ENCODE results near the gene CD82. TPM values are rescaled to one million over a fixed set of nuclear protein-coding genes. Genes with fewer than 3 reads are reported as not detected.
A peak's percentile ranks its signal among the peaks of the same experiment; 100 is the strongest.
"Not testable (repeated sequence)": the region's sequence is repeated elsewhere in the genome, so short reads cannot be mapped to it uniquely, and the experiment has no call there.

The CD82 gene
- total RNA-seq, 4 donors from 2014 or later = 77.6 to 155 (median 118) TPM

- 46% methylated on average over 7 of the region's 7 CpGs for WGBS
- H3K27ac ChIP-seq = no peak overlapping the region
- H3K36me3 ChIP-seq = no peaks in the 10 kb centered on the region
- no peak overlapping the region for H3K4me3 ChIP-seq
- DNase-seq (ENCODE audit: low spot score in 2 of 2) = peak in 1 of 2 donors; percentile 41
- H3K27me3 ChIP-seq = no peaks in the 10 kb centered on the region
- no peak for TF ChIP-seq CTCF (IDR thresholded peaks at IDR 0.05)
- no peak for TF ChIP-seq POLR2A (IDR thresholded peaks at IDR 0.05)
- TF ChIP-seq EP300 (IDR thresholded peaks at IDR 0.05) = no peak
- no peak for TF ChIP-seq POLR2AphosphoS5 (IDR thresholded peaks at IDR 0.05)
- peaks cover 9% of the 10 kb centered on the region for H3K4me1 ChIP-seq
- H3K9me3 ChIP-seq = peaks cover 11% of the 10 kb centered on the region
Observed at GRCh38 chr11:44638032-44638431, 72.6 kb downstream of the CD82 start.

GRCh38 chr11:44643217-44643616 lies 77.8 kb downstream of the CD82 start:
- H3K4me3 ChIP-seq = no peak overlapping the region
- WGBS = 73% methylated on average over 1 of the region's 1 CpG
- no peaks in the 10 kb centered on the region for H3K36me3 ChIP-seq
- TF ChIP-seq POLR2AphosphoS5 (IDR thresholded peaks at IDR 0.05) (no peak), POLR2A (IDR thresholded peaks at IDR 0.05) (no peak), CTCF (IDR thresholded peaks at IDR 0.05) (no peak), EP300 (IDR thresholded peaks at IDR 0.05) (no peak)
- DNase-seq (ENCODE audit: low spot score in 2 of 2) = no peak
- no peak overlapping the region for H3K27ac ChIP-seq
- peaks cover 16% of the 10 kb centered on the region for H3K9me3 ChIP-seq
- no peaks in the 10 kb centered on the region for H3K27me3 ChIP-seq
- H3K4me1 ChIP-seq = no peaks in the 10 kb centered on the region

- 69% methylated on average over 3 of the region's 3 CpGs for WGBS
- Histone ChIP-seq H3K9me3 (peaks cover 16% of the 10 kb centered on the region), H3K4me3 (no peak overlapping the region), H3K27me3 (no peaks in the 10 kb centered on the region), H3K27ac (no peak overlapping the region), H3K36me3 (no peaks in the 10 kb centered on the region), H3K4me1 (no peaks in the 10 kb centered on the region)
- TF ChIP-seq CTCF (IDR thresholded peaks at IDR 0.05) (no peak), EP300 (IDR thresholded peaks at IDR 0.05) (no peak), POLR2A (IDR thresholded peaks at IDR 0.05) (no peak)
- no peak for DNase-seq (ENCODE audit: low spot score in 2 of 2)
Observed at GRCh38 chr11:44645827-44646226, 80.4 kb downstream of the CD82 start.

- not testable (repeated sequence) for DNase-seq (ENCODE audit: low spot score in 2 of 2)
- WGBS = 68% methylated on average over 6 of the region's 6 CpGs
Observed at GRCh38 chr11:44647255-44647955, 81.9 kb downstream of the CD82 start.

GRCh38 chr11:44648109-44648508 lies 82.6 kb downstream of the CD82 start:
- no peak overlapping the region for H3K27ac ChIP-seq
- no peaks in the 10 kb centered on the region for H3K36me3 ChIP-seq
- no peaks in the 10 kb centered on the region for H3K4me1 ChIP-seq
- H3K27me3 ChIP-seq = peaks cover 16% of the 10 kb centered on the region
- 78% methylated on average over 1 of the region's 1 CpG for WGBS
- peaks cover 4% of the 10 kb centered on the region for H3K9me3 ChIP-seq
- no peak overlapping the region for H3K4me3 ChIP-seq
- DNase-seq (ENCODE audit: low spot score in 2 of 2) = no peak
- TF ChIP-seq POLR2A (IDR thresholded peaks at IDR 0.05) (no peak), CTCF (IDR thresholded peaks at IDR 0.05) (no peak), EP300 (IDR thresholded peaks at IDR 0.05) (no peak), POLR2AphosphoS5 (IDR thresholded peaks at IDR 0.05) (no peak)

More at GRCh38 chr11:44647255-44647955, 81.9 kb downstream of the CD82 start:
- H3K27ac ChIP-seq, H3K4me3 ChIP-seq, H3K36me3 ChIP-seq, H3K4me1 ChIP-seq, H3K27me3 ChIP-seq: not testable (repeated sequence)
- peaks cover 11% of the 10 kb centered on the region for H3K9me3 ChIP-seq
